Activated naive CD4-positive, alpha-beta T cell treated with anti-CD3 and anti-CD28 coated beads, Interleukin-2, amount 10 ng/mL, durations not matched to agents 7 days and 5 days (primary cell): ENCODE data around the gene PTH1R.

Experiments used
- CTCF ChIA-PET: fragments of 350-600 bp; sonication (Branson Sonifier 250); formaldehyde crosslinking; loops from one replicate; lab custom pipeline; 2021; ENCODE audit warnings: antibody characterized with exemption; lab: Charles Lee
- DNase-seq: peaks from one replicate; pipeline ENCODE4 v3.0.0-alpha.2; 2020
- H3K27ac Mint-ChIP-seq: one replicate; pipeline ENCODE4 v1.8.0; 2021; ENCODE audit warnings: mild to moderate bottlenecking, moderate library complexity, mixed read lengths
- H3K27me3 Mint-ChIP-seq: one replicate; pipeline ENCODE4 v1.8.0; 2021; ENCODE audit warnings: mild to moderate bottlenecking, mixed read lengths
- H3K36me3 Mint-ChIP-seq: one replicate; pipeline ENCODE4 v1.8.0; 2021; ENCODE audit warnings: mixed read lengths
- H3K4me1 Mint-ChIP-seq: one replicate; pipeline ENCODE4 v1.8.0; 2021; ENCODE audit warnings: mixed read lengths
- H3K4me3 Mint-ChIP-seq: one replicate; pipeline ENCODE4 v1.8.0; 2021; ENCODE audit warnings: mild to moderate bottlenecking, moderate library complexity, mixed read lengths
- H3K9me3 Mint-ChIP-seq: one replicate; pipeline ENCODE4 v1.8.0; 2021; ENCODE audit warnings: mixed read lengths

PTH1R gene

DNA sequence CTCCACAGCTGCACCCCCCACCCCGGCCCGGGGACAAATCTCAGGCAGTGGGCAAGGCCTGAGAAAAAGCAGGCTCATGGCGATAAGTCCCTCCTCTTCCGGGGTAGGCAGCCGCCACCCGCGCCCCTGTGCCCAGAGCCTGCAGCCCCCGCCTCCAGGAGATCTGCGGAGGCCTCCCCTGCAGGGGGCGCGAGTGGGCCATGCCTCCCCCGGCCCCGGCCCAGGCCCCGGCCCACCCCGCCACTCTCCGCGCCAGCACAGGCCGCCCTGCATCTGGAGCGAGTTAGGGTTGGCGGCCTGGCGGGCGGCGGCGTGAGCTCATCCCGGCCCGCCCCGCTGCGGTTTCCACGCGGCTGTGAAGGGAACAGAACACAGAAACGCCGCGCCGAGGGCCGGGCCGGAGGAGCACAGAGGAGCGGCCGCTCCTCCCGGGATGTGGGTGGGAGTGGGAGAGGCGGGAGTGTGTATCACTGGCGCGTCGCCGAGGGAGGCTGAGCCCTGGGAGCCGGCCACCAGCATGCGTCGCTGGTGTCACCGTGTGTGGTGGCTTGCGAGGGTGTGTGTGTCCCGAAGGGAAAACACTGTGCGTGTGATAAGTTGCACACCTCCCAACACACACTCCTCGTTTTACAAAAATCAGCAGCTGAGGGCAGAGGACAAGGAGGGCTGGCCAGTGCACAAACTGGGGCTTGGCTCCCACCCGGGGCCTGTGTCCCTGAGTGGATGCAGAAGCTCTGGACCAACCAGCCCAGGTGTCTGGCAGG, 31.5 kb upstream of the PTH1R start:
- H3K27me3 Mint-ChIP-seq, result peaks cover 54% of the 10 kb centered on the region
- peaks cover 4% of the 10 kb centered on the region for H3K36me3 Mint-ChIP-seq
- H3K4me1 Mint-ChIP-seq, result peaks cover 16% of the 10 kb centered on the region
- peak; percentile 82 for DNase-seq
- CTCF ChIA-PET, result interaction anchor here (0.9 to 1.8 kb wide), 3 partner anchors 14 to 150 kb away, joined by 3 to 5 read pairs (median 3); no protein-coding TSS in a partner anchor
- H3K9me3 Mint-ChIP-seq, result peaks cover 7% of the 10 kb centered on the region
- H3K4me3 Mint-ChIP-seq, result peak overlapping the region; percentile 63
- no peak overlapping the region for H3K27ac Mint-ChIP-seq

DNA sequence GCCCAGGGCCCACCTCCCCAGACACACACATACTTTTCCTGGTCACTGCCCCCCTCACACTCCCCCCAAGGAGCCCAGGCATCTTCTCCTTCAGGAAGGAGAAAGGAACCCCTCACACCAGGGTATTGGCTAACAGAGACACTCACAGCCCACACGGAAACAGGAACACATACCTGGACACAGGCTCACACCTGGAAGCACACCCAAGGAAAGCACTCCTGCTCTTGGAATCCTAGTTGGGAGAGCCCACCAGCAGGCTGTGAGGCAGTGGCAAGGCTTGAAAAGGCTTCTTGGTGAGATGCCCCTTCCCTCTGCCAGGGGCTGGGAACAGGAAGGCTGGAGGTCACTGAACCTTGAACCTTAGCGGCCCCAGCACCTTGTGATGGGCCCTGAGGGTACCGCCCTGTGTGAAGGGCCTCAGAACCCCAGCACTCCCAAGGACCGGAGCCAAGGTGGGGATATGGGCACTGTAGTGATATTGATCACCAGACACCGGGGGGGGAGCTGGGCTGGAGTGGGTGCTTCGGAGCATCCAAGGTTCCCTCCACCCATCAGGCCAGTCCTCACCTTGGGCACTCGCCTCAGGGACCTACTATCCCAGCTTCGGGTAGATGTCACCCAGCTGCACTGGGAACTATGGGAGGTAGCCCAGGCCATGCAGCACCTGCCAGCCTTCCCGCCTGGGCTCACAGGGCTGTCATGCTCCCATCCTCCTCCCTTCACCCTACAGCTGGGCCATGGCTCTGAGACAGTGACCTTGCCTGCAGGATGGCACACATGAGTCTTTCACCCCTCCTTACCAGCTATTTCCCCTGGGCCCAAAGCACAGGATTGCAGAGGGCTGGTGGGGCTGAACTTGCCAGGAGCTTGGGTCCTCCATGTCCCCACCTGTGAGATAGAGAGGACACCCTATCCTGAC, 30.6 kb upstream of the PTH1R start:
- Mint-ChIP-seq H3K36me3 (no peaks in the 10 kb centered on the region), H3K27me3 (peaks cover 47% of the 10 kb centered on the region), H3K4me3 (peak overlapping the region; percentile 23), H3K9me3 (no peaks in the 10 kb centered on the region), H3K4me1 (peaks cover 16% of the 10 kb centered on the region), H3K27ac (no peak overlapping the region)
- DNase-seq, result peak; percentile 20
- CTCF ChIA-PET, result interaction anchor here (0.7 to 1.8 kb wide), 4 partner anchors 13 to 144 kb away, joined by 3 to 5 read pairs (median 4); no protein-coding TSS in a partner anchor

GRCh38 chr3:46847744-46848143, 29.8 kb upstream of the PTH1R start:
- Mint-ChIP-seq H3K4me3 (no peak overlapping the region), H3K36me3 (no peaks in the 10 kb centered on the region), H3K4me1 (peaks cover 16% of the 10 kb centered on the region), H3K9me3 (no peaks in the 10 kb centered on the region), H3K27me3 (peaks cover 47% of the 10 kb centered on the region), H3K27ac (no peak overlapping the region)
- CTCF ChIA-PET, result interaction anchor here (0.7 to 1.2 kb wide), 3 partner anchors 19 to 145 kb away, joined by 3 to 5 read pairs (median 4); no protein-coding TSS in a partner anchor
- DNase-seq, result peak; percentile 18

DNA sequence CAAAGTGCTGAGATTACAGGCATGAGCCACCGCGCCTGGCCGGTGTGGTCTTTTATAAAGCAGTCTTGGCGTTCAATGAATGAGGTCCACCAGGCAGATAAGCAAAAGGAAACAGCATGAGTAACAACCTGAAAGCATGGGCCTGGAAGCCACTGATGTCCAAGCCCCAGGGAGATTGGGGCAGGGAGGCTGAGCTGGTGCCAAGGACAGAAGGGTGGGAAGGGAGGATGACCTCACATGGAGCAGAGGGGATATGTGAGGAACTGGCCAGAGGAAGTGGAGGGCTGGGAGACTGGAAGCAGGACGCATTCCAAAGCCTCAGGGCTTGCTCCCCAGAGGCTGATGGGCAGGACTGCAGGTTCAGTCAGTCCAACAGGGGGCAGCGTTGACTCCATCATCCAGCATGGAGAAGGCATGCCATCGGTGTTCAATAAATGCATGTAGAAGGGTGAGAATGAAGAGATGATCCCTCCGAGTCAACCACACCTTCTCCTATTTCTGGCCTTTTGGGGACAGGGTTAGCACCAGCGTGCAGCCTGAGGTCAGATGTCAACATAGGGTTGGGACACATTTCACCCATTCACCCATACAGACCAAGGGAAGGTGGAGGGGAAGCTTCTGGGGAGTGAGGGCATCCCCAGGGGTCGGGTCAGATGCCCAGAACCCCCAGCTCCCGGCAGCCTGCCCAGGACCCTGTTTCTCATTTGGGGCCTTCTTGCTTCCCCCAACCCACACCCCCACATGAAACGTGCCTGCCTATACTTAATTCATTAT, 29.1 kb upstream of the PTH1R start:
- DNase-seq, result peak; percentile 54
- H3K36me3 Mint-ChIP-seq, result no peaks in the 10 kb centered on the region
- H3K4me3 Mint-ChIP-seq, result no peak overlapping the region
- H3K27me3 Mint-ChIP-seq, result peaks cover 47% of the 10 kb centered on the region
- H3K27ac Mint-ChIP-seq, result no peak overlapping the region
- CTCF ChIA-PET, result interaction anchor here (1.0 to 2.3 kb wide), 4 partner anchors 19 to 61 kb away, joined by 4 to 9 read pairs (median 4); no protein-coding TSS in a partner anchor
- no peaks in the 10 kb centered on the region for H3K9me3 Mint-ChIP-seq
- peaks cover 16% of the 10 kb centered on the region for H3K4me1 Mint-ChIP-seq

DNA sequence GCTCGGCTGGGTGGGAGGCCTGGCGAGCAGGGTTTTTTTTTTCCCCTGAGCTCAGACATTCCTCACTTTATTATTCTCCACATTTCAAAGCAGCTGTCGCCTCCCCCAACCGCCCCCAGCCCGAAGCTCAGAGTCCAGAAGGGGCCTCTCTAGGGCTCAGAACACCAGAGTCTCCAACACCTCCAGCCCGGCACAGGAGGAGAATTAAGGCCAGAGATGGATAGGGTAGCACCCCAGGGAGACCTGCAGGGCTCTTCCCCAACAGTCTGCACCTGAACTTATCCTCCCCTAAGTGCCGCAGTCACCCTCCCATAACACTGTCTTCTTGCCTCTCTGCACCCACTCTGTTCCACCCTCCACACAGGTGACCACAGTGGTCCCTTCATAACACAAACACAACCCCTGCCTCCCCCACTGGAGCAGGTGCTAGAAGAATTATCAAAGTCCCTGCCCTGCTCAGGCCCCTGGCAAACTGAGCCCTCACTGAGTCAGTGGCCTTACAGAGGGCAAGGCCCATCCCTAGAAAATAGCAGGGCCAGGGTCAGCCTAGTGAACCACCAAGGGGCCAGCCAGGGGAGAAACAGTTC, 28.4 kb upstream of the PTH1R start:
- Mint-ChIP-seq H3K9me3 (no peaks in the 10 kb centered on the region), H3K27ac (no peak overlapping the region), H3K27me3 (peaks cover 48% of the 10 kb centered on the region), H3K4me1 (peaks cover 16% of the 10 kb centered on the region), H3K4me3 (no peak overlapping the region), H3K36me3 (no peaks in the 10 kb centered on the region)
- DNase-seq, result peak; percentile 15
- CTCF ChIA-PET, result interaction anchor here (1.0 to 2.3 kb wide), 3 partner anchors 37 to 61 kb away, joined by 4 to 9 read pairs (median 4); no protein-coding TSS in a partner anchor

GRCh38 chr3:46849686-46850467, 27.6 kb upstream of the PTH1R start:
- no peaks in the 10 kb centered on the region for H3K36me3 Mint-ChIP-seq
- CTCF ChIA-PET, result interaction anchor here (1.1 to 2.3 kb wide), 3 partner anchors 10 to 46 kb away, joined by 3 to 9 read pairs (median 4); no protein-coding TSS in a partner anchor
- H3K27ac Mint-ChIP-seq, result no peak overlapping the region
- no peak overlapping the region for H3K4me3 Mint-ChIP-seq
- peaks cover 14% of the 10 kb centered on the region for H3K4me1 Mint-ChIP-seq
- DNase-seq, result peak; percentile 15
- H3K27me3 Mint-ChIP-seq, result peaks cover 47% of the 10 kb centered on the region
- no peaks in the 10 kb centered on the region for H3K9me3 Mint-ChIP-seq

- DNase-seq, result peak; percentile 17
- peaks cover 9% of the 10 kb centered on the region for H3K4me1 Mint-ChIP-seq
- no peaks in the 10 kb centered on the region for H3K36me3 Mint-ChIP-seq
- H3K9me3 Mint-ChIP-seq, result no peaks in the 10 kb centered on the region
- H3K27me3 Mint-ChIP-seq, result peaks cover 42% of the 10 kb centered on the region
- CTCF ChIA-PET, result interaction anchor here (1.1 to 2.3 kb wide), 2 partner anchors 9 to 45 kb away, joined by 3 to 9 read pairs; no protein-coding TSS in a partner anchor
- H3K27ac Mint-ChIP-seq, result no peak overlapping the region
- H3K4me3 Mint-ChIP-seq, result no peak overlapping the region
Observed at GRCh38 chr3:46850468-46850779, 27.1 kb upstream of the PTH1R start.

- Mint-ChIP-seq H3K4me3 (no peak overlapping the region), H3K36me3 (no peaks in the 10 kb centered on the region), H3K27me3 (peaks cover 35% of the 10 kb centered on the region), H3K27ac (no peak overlapping the region), H3K4me1 (no peaks in the 10 kb centered on the region), H3K9me3 (no peaks in the 10 kb centered on the region)
- peak; percentile 11 for DNase-seq
- CTCF ChIA-PET, result no interaction called here
Observed at GRCh38 chr3:46851364-46852333, 25.9 kb upstream of the PTH1R start.

- Mint-ChIP-seq H3K27me3 (peaks cover 35% of the 10 kb centered on the region), H3K4me1 (no peaks in the 10 kb centered on the region), H3K4me3 (no peak overlapping the region), H3K9me3 (no peaks in the 10 kb centered on the region), H3K27ac (no peak overlapping the region), H3K36me3 (no peaks in the 10 kb centered on the region)
- CTCF ChIA-PET, result no interaction called here
- no peak for DNase-seq
Observed at GRCh38 chr3:46852334-46852720, 25.2 kb upstream of the PTH1R start.

- Mint-ChIP-seq H3K36me3 (no peaks in the 10 kb centered on the region), H3K4me3 (no peak overlapping the region), H3K9me3 (no peaks in the 10 kb centered on the region), H3K27me3 (peaks cover 40% of the 10 kb centered on the region), H3K27ac (no peak overlapping the region), H3K4me1 (no peaks in the 10 kb centered on the region)
- DNase-seq, result peak; percentile 17
- CTCF ChIA-PET, result no interaction called here
Observed at GRCh38 chr3:46852839-46853355, 24.6 kb upstream of the PTH1R start.

GRCh38 chr3:46853441-46854415, 23.8 kb upstream of the PTH1R start:
- no peak for DNase-seq
- no peak overlapping the region for H3K27ac Mint-ChIP-seq
- no peaks in the 10 kb centered on the region for H3K9me3 Mint-ChIP-seq
- H3K36me3 Mint-ChIP-seq, result no peaks in the 10 kb centered on the region
- CTCF ChIA-PET, result no interaction called here
- H3K4me1 Mint-ChIP-seq, result no peaks in the 10 kb centered on the region
- peaks cover 48% of the 10 kb centered on the region for H3K27me3 Mint-ChIP-seq
- H3K4me3 Mint-ChIP-seq, result no peak overlapping the region
